ENCODE results near the gene SLC7A8.

- TF ChIP-seq, protein P1, sequence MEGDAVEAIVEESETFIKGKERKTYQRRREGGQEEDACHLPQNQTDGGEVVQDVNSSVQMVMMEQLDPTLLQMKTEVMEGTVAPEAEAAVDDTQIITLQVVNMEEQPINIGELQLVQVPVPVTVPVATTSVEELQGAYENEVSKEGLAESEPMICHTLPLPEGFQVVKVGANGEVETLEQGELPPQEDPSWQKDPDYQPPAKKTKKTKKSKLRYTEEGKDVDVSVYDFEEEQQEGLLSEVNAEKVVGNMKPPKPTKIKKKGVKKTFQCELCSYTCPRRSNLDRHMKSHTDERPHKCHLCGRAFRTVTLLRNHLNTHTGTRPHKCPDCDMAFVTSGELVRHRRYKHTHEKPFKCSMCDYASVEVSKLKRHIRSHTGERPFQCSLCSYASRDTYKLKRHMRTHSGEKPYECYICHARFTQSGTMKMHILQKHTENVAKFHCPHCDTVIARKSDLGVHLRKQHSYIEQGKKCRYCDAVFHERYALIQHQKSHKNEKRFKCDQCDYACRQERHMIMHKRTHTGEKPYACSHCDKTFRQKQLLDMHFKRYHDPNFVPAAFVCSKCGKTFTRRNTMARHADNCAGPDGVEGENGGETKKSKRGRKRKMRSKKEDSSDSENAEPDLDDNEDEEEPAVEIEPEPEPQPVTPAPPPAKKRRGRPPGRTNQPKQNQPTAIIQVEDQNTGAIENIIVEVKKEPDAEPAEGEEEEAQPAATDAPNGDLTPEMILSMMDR (IDR thresholded peaks at IDR 0.05): peak; percentile 76
- TF ChIP-seq POLR2AphosphoS5 (IDR thresholded peaks at IDR 0.05; ENCODE audit: low read depth, low read length) (no peak), SIN3A (IDR thresholded peaks at IDR 0.05; ENCODE audit: borderline replicate concordance, insufficient read depth, low read depth, low read length) (no peak)
Measured at GRCh38 chr14:23186913-23187654, 3.6 kb upstream of the SLC7A8 start.
